Activated naive CD4-positive, alpha-beta T cell treated with anti-CD3 and anti-CD28 coated beads, Interleukin-2, amount 50 U/mL, for 72 hours (primary cell): ENCODE results near the gene UBE2E1. TPM values are rescaled to one million over a fixed set of nuclear protein-coding genes. Genes with fewer than 3 reads are reported as not detected.
A peak's percentile ranks its signal among the peaks of the same experiment; 100 is the strongest.
"Not testable (repeated sequence)": the region's sequence is repeated elsewhere in the genome, so short reads cannot be mapped to it uniquely, and the experiment has no call there.

Experiments
- ATAC-seq, 2 donors: fragments of 150-1000 bp; cut with Tn5 transposase; 2 replicates each; pipeline ENCODE4 v1.10.0; 2021; ENCODE audit warnings: mild to moderate bottlenecking in 2 of 2, moderate library complexity in 2 of 2
- DNase-seq, 2 donors: peaks; one replicate each; pipeline ENCODE4 v3.0.0; 2021 to 2022; ENCODE audit warnings: low spot score in 2 of 2
- H3K27ac Mint-ChIP-seq, 2 donors: one replicate each; pipeline ENCODE4 v1.8.0; 2022; ENCODE audit warnings: mild to moderate bottlenecking in 2 of 2, mixed read lengths in 2 of 2
- H3K36me3 Mint-ChIP-seq, 2 donors: one replicate each; pipeline ENCODE4 v1.8.0; 2022; ENCODE audit warnings: mixed read lengths in 2 of 2
- H3K9me3 Mint-ChIP-seq, 2 donors: one replicate each; pipeline ENCODE4 v1.8.0; 2022; ENCODE audit warnings: mixed read lengths in 2 of 2
- total RNA-seq, 2 donors: library from RNA; stranded (reverse); gene quantifications; one replicate each; pipeline ENCODE4 v1.2.3, GENCODE V29; 2022

The UBE2E1 gene
- total RNA-seq, 2 donors from 2014 or later = 29.6 to 82.2 TPM

DNA sequence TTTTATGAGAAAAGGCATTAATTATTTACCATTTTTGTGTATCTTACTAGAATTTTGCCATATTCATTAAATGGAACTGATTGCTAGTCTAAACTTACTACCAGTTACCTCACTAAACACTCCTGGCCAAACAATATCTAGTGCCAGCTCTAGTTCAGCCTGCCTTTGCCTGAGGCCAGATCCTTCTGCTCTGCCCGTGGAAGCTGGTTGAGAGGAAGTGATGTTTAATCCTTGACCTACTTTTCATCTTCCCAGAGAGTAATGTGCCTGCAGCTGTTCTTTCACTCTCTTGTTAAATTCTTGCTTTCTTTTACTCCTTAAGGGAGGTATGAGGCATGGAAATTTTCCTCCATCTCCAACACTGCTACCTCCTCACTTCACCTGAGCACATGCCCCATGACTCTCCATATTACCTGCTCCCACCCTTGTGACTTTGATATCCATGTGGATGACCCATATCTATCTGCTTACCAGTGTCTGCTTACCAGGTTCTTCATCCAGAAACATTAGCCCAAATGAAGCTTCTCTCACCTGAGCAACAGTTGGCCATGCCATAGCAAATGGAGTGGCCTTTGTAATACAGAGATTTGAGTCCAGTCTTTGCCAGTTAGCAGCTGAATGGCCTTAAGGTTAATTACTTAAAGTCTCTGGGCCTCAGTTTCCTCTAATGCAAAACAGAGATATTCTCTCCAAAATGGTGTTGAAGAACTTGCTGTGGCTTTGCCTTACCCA lies 53.4 kb downstream of the UBE2E1 start:
- H3K27ac Mint-ChIP-seq = peak overlapping the region in 1 of 2 donors; percentile 3
- ATAC-seq (no peak), DNase-seq (no peak)
- H3K9me3 Mint-ChIP-seq = no peaks in the 10 kb centered on the region
- peaks cover 0 to 4% of the 10 kb centered on the region in 2 donors for H3K36me3 Mint-ChIP-seq

DNA sequence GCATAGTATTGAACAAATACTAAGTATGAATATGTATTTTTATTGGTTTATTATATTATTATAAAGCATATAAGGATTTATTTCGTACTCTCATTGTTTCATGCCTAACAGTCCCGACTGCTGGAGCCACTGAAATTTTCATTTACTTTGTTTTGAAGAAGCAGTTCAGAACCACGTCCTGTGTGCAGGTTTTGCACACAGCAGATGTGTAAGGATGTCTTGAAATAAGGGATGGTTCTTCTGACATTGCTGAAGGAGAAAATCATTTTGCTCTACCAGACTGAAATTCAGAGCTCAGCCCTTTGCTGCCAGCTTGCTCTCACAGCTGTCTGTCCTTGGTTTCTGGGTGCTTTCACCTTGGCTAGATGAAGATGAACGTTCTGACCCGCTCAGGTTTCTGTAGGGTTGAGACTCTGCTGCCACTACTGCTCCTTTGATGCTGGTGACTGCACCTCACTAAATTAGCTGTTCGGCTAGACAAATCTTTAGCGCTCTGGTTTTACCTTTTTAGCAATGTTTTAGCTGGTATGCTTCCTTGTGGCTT lies 54.2 kb downstream of the UBE2E1 start:
- H3K9me3 Mint-ChIP-seq = no peaks in the 10 kb centered on the region
- DNase-seq = no peak
- H3K36me3 Mint-ChIP-seq = peaks cover 0 to 4% of the 10 kb centered on the region in 2 donors
- no peak overlapping the region for H3K27ac Mint-ChIP-seq
- no peak for ATAC-seq

DNA sequence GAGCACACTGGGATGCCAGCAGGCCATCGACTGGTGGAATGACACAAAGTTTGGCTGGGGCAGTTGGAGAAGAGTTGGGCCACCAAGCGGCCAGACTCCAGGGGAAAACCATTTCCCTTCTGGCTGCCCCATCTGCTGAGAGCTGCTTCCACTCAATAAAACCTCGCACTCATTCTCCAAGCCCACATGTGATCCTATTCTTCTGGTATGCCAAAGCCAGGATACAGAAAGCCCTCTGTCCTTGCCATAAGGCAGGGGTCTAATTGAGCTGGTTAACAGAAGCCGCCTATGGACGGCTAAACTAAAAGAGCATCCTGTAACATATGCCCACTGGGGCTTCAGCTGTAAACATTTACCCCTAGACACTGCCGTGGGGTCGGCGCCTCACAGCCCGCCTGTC lies 55.9 kb downstream of the UBE2E1 start:
- DNase-seq (no peak), ATAC-seq (no peak)
- H3K27ac Mint-ChIP-seq = no peak overlapping the region
- H3K36me3 Mint-ChIP-seq = peaks cover 0 to 4% of the 10 kb centered on the region in 2 donors
- no peaks in the 10 kb centered on the region for H3K9me3 Mint-ChIP-seq

DNA sequence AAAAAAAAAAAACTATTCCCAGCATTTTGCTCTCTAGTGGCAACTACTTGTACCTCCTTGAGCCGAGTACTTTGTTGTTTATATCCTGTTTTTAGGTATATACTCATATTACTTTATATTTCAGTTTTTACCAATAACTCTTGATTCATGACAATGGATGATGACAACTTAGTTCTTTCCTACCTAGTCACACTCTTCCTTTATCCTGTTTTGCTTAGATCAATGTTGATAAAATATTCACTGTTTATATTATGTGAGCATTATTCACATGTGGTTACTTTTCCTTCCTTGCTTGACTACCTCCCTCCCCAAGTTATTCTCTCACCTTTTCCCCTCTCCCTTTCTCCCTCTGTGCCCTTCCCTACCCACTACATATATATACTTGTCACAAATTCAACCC lies 57.3 kb downstream of the UBE2E1 start:
- DNase-seq (no peak), ATAC-seq (no peak)
- no peak overlapping the region for H3K27ac Mint-ChIP-seq
- H3K9me3 Mint-ChIP-seq = no peaks in the 10 kb centered on the region
- H3K36me3 Mint-ChIP-seq = peaks cover 0 to 4% of the 10 kb centered on the region in 2 donors

DNA sequence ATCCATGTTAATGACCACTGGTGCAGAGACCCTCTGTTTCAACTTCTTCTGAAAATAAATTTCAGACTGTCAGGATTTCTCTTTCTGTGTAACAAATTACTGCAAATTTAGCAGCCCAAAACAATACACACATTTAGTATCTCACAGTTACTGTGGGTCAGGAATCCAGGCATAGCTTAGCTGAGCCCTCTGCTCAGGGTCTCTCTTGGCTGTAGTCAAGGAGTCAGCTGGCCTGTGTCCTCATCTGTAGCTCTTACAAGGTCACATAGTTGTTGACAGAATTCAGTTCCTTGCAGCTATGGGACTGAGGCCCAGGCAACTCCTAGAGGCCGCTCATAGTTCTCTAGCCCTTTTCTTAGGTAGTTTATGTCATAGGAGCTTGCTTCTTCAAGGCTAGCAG lies 59.2 kb downstream of the UBE2E1 start:
- Mint-ChIP-seq H3K9me3 (no peaks in the 10 kb centered on the region), H3K27ac (no peak overlapping the region), H3K36me3 (peaks cover 0 to 4% of the 10 kb centered on the region in 2 donors)
- no peak for DNase-seq
- no peak for ATAC-seq

DNA sequence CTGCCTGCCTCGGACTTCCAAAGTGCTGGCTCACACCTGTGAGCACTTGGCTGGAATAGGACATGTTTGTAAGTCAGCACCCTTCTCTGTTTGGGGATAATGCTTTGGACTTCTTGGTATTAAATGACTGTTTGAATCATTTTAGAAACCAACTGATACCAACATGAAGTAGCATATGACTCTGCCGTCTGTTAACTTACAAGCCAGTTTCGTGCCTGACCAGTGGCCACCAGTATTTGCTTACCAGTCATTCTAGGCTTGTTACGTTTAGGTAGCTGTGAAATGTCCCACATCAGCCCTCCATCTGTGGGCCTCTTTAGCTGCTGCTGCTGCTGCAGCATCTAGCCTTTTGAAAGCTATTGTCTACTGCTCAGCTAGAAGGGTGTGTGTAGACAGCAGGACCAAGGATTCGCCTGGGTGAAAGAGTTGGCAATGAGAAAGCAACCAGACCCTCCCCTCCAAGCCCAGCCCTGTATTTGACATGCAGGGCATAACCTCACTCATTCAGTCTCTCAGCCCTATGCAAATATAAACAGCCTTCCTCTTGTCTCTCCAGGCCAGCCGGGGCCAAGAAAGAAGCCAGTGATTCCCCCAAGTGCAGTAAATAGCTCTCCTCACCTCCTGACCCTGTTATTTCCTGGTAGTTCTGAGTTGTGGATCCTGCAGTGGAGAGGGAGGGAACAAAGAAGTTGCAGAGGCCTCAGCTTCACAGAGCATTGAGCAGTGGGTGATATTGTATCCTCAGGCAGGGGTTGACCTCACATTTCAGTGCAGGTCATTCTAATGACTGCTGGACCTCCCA lies 60.0 kb downstream of the UBE2E1 start:
- DNase-seq (no peak), ATAC-seq (no peak)
- peak overlapping the region in 1 of 2 donors; percentile 7 for H3K27ac Mint-ChIP-seq
- no peaks in the 10 kb centered on the region for H3K9me3 Mint-ChIP-seq
- peaks cover 0 to 4% of the 10 kb centered on the region in 2 donors for H3K36me3 Mint-ChIP-seq

DNA sequence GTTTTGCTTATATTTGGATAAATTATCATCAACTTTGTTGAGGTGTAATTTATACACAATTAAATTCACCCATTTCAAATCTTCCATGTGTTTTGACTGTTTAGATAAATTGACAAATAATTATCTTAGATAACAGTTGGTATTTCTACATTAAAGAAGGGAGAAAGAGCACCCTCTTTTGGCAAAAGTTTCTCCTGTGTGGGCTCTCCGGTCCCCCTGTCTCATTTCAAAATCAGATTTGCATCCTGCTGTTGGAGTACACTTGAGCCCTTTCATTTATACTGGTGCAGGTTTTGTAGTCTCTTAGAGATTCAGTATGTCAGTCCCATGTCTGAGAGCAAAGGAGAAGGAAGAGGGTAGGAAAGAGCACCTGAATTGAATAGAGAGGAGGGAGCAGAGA lies 61.6 kb downstream of the UBE2E1 start:
- Mint-ChIP-seq H3K9me3 (no peaks in the 10 kb centered on the region), H3K36me3 (no peaks in the 10 kb centered on the region), H3K27ac (peak overlapping the region in 1 of 2 donors; percentile 55)
- ATAC-seq = no peak
- no peak for DNase-seq

DNA sequence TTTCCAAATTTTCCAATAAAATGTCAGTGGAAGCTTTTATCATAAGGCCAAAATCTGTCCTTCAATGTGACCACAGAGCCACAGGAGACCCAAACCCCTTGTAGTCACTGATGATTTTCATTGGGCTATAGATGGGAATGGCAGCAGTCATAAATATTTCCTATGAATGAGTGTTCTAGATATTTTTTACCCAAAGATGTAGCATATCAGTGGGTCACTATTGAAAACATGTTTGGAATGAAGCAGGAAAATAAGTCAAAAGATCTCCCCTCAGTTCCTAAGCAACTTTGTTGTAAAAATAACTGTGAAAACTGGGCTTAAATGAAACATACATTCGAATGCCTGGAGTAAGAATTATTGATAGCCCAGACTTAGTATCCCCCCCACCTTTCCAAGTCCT lies 62.1 kb downstream of the UBE2E1 start:
- Mint-ChIP-seq H3K27ac (peak overlapping the region in 1 of 2 donors; percentile 55), H3K36me3 (no peaks in the 10 kb centered on the region), H3K9me3 (no peaks in the 10 kb centered on the region)
- no peak for ATAC-seq
- no peak for DNase-seq

DNA sequence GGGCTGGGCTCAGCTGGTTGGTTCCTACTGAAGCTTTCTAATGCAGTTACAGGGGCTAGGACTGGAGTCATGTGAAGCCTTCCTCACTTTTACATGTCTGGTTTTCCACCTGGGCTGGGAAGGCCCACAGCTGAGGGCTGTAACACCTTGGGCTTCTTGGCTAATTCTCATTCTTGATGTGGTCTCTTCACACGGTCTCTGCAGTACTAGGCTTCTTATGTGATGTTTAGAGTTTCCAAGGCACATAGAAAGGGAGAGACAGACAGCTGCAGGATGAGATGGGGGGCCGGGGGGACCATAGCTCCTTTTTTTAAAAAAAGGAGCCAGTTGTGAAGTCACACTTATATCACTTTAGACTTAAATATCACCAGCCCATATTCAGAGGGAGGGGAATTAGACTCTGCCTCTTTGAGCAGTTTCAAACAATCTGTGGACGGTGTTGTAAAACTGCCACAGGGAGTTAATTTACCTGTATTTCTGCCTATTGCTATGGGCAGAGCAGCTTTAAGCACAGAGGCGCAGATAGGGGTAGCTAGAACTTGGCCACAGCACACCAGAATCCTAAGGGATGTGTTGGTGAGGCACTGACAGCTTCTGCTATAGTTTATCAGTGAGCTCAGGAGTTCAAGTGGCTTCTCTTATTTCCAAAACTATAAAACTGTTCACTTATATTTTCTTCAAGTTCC lies 64.4 kb downstream of the UBE2E1 start:
- ATAC-seq = no peak

DNA sequence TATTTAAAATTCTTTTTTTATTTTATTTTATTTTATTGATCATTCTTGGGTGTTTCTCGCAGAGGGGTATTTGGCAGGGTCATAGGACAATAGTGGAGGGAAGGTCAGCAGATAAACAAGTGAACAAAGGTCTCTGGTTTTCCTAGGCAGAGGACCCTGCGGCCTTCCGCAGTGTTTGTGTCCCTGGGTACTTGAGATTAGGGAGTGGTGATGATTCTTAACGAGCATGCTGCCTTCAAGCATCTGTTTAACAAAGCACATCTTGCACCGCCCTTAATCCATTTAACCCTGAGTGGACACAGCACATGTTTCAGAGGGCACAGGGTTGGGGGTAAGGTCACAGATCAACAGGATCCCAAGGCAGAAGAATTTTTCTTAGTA lies 64.9 kb downstream of the UBE2E1 start:
- H3K27ac Mint-ChIP-seq, DNase-seq, H3K9me3 Mint-ChIP-seq, H3K36me3 Mint-ChIP-seq, ATAC-seq: not testable (repeated sequence)

More for the DNA sequence above, 64.4 kb downstream of the UBE2E1 start:
- no peak for DNase-seq
- Mint-ChIP-seq H3K9me3 (no peaks in the 10 kb centered on the region), H3K27ac (no peak overlapping the region), H3K36me3 (no peaks in the 10 kb centered on the region)

DNA sequence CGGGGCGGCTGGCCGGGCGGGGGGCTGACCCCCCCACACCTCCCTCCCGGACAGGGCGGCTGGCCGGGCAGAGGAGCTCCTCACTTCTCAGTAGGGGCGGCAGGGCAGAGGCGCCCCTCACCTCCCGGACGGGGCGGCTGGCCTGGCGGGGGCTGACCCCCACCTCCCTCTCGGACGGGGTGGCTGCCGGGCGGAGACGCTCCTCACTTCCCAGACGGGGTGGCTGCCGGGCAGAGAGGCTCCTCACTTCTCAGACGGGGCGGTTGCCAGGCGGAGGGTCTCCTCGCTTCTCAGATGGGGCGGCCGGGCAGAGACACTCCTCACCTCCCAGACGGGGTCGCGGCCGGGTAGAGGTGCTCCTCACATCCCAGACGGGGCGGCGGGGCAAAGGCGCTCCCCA lies 65.6 kb downstream of the UBE2E1 start:
- DNase-seq, ATAC-seq, H3K9me3 Mint-ChIP-seq, H3K27ac Mint-ChIP-seq, H3K36me3 Mint-ChIP-seq: not testable (repeated sequence)

DNA sequence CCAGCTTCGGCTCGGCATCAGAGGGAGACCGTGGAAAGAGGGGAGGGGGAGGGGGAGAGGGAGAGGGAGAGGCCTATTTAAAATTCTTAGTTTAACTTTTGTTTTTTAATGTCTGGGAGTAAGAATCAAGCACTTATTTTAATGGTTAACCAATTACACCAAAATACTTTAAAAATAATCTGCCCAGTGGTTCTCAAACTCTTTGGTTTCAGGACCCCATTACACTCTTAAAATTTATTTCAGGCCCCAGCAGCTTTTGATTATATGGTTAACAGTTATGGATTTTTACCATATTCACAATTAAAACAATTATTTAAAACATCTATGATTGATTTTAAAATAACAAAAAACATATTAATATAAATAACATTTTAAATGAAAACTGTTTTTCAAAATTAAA lies 66.6 kb downstream of the UBE2E1 start:
- no peak overlapping the region for H3K27ac Mint-ChIP-seq
- no peaks in the 10 kb centered on the region for H3K9me3 Mint-ChIP-seq
- H3K36me3 Mint-ChIP-seq = no peaks in the 10 kb centered on the region
- ATAC-seq = no peak
- DNase-seq = no peak

DNA sequence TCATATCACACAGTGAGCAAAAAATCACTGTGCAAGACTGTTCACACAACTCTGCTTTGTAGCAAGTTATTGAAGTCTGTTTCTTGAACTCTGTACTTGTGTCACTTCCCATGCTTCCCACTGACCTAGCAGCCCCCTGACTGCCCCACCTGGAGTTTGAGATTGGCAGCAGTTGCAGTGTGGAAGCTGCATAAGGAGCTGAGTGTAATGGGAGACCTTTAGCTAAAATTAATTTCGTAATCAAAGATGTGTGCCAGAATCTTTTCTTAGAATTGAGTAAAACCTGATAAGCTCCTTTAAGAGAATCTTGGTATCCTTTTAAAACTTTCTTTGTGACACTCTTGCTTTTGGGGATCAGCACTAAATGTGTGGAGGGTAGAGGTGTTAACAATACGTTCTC lies 68.2 kb downstream of the UBE2E1 start:
- Mint-ChIP-seq H3K27ac (no peak overlapping the region), H3K9me3 (no peaks in the 10 kb centered on the region), H3K36me3 (peaks cover 0 to 1% of the 10 kb centered on the region in 2 donors)
- DNase-seq (no peak), ATAC-seq (no peak)

DNA sequence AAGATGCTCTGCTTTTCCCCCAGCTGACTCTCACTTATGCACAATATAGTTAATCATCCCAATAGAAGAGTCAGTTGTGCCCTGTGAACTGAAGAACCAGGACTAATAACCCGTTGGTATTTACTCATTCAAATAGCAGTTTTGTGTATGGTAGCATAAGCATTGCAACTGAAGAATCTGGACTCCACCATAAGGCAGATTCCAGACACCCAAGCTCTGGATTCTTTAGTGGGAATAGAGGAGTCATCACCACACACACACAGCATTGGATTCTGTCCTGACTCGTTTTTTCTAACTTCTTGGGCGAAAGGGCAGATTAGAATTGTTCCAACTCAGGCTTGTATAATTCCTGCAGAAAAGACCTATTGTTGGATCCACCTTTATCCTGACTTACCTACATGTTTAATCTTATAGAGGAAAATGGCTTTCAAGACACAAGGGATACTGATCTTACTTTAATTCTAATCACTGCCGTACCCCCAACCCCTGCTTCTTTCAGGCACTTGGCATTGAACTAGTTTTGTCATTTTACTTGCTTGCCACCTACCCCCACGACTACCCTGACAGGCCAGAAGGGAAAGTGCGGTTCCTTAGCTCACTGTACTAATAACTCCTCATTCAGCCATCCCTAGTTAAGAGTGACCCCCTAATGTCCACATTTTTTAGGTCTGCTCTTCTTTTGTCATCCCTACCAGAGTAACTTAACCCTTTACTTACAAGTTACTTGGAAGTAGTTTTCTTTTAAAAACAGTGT lies 68.8 kb downstream of the UBE2E1 start:
- Mint-ChIP-seq H3K27ac (peak overlapping the region in 1 of 2 donors; percentile 11), H3K36me3 (peaks cover 0 to 7% of the 10 kb centered on the region in 2 donors), H3K9me3 (no peaks in the 10 kb centered on the region)
- DNase-seq (no peak), ATAC-seq (no peak)

DNA sequence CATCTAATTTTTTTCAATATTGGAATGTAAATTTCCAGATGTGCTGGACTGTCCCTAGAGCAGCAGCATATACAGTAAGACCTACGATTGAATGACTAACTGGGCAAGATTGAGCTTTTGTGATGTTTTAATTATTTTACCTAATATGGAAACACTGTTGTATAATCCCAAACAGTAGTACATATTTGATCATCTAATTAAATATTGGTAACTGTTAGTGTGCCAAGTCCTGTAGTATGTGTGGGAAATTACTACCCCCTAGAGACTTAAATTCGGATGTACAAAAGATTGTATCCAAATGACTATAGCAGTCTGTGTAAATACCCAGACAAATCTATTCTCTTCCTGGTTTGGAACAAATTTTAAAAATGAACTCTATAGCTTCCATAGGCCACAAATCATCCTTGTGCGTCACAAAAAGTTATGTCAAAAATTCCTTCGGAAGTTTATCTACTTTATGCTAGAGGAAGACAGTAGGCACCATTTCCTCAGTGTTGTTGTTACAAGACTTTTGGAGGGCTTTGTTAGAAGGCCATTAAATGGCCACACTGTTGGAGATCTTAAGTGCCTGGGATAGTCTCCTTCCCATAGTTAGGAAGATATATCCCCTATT lies 69.5 kb downstream of the UBE2E1 start:
- H3K36me3 Mint-ChIP-seq = peaks cover 0 to 9% of the 10 kb centered on the region in 2 donors
- H3K27ac Mint-ChIP-seq = peak overlapping the region in 1 of 2 donors; percentile 11
- no peak for DNase-seq
- H3K9me3 Mint-ChIP-seq = no peaks in the 10 kb centered on the region
- ATAC-seq = no peak

DNA sequence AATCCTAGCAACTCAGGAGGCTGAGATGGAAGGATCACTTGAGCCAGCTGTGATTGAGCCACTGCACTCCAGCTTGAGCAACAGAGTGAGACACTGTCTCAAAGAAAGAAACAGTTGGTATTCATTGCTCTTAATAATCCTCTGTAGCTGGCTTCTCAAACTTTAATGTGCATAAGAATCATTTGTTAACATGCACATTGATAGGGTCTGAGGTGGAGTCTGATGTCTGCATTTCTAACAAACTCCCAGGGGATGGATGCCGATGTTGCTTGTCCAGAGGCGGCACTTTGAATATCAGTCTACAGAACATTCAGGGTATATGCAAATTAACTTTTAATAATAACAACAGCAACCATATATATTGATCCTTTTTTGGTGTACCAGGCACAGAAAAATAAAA lies 71.2 kb downstream of the UBE2E1 start:
- ATAC-seq (no peak), DNase-seq (no peak)
- Mint-ChIP-seq H3K9me3 (no peaks in the 10 kb centered on the region), H3K36me3 (peaks cover 4 to 17% of the 10 kb centered on the region in 2 donors), H3K27ac (no peak overlapping the region)
